OCI-LY1 (cell line): ENCODE measurements around the gene MAFB.

ENCODE experiments used
- H2AFZ ChIP-seq: fragments of 200-600 bp; sonication (generic), shearing (Covaris generic); 2 replicates; pipeline ENCODE4 v1.6.0; 2014; ENCODE audit warnings: antibody characterized with exemption, mild to moderate bottlenecking, low read length
- H3F3A ChIP-seq: fragments of 200-600 bp; sonication (generic), shearing (Covaris generic); 2 replicates; pipeline ENCODE4 v1.6.0; 2014; ENCODE audit warnings: mild to moderate bottlenecking, antibody characterized with exemption, low read length, moderate library complexity; ENCODE audit not compliant: insufficient read depth
- H3K27ac ChIP-seq: fragments of 200-600 bp; sonication (generic); 2 replicates; pipeline ENCODE4 v1.5.1; 2014; ENCODE audit warnings: low read length, mixed run types, mild to moderate bottlenecking, low read depth; ENCODE audit not compliant: poor library complexity, severe bottlenecking
- H3K27me3 ChIP-seq: fragments of 200-600 bp; sonication (generic); 2 replicates; pipeline ENCODE4 v1.6.0; 2014; ENCODE audit warnings: antibody characterized with exemption, mild to moderate bottlenecking, low read length, moderate library complexity; ENCODE audit not compliant: insufficient read depth
- H3K36me3 ChIP-seq: fragments of 200-600 bp; sonication (generic); 2 replicates; pipeline ENCODE4 v1.6.1; 2014; ENCODE audit warnings: mild to moderate bottlenecking, antibody characterized with exemption, low read length, moderate library complexity, mixed read lengths; ENCODE audit not compliant: insufficient read depth
- H3K4me1 ChIP-seq: fragments of 200-600 bp; sonication (generic); 2 replicates; pipeline ENCODE4 v1.5.1; 2014; ENCODE audit warnings: mild to moderate bottlenecking, low read length, moderate library complexity; ENCODE audit not compliant: insufficient read depth, severe bottlenecking
- H3K4me2 ChIP-seq: fragments of 200-600 bp; sonication (generic), shearing (Covaris generic); 2 replicates; pipeline ENCODE4 v1.6.1; 2014; ENCODE audit warnings: low read length
- H3K4me3 ChIP-seq: fragments of 200-600 bp; sonication (generic); 2 replicates; pipeline ENCODE4 v1.5.1; 2014; ENCODE audit warnings: low read length, low read depth, mild to moderate bottlenecking, mixed read lengths; ENCODE audit not compliant: poor library complexity, severe bottlenecking
- H3K79me2 ChIP-seq: fragments of 200-600 bp; shearing (Covaris generic); 2 replicates; pipeline ENCODE4 v1.6.1; 2016; ENCODE audit warnings: mixed run types, low read length, mixed read lengths; ENCODE audit not compliant: insufficient read depth
- H3K9ac ChIP-seq: fragments of 200-600 bp; sonication (generic), shearing (Covaris generic); 2 replicates; pipeline ENCODE4 v1.6.1; 2014; ENCODE audit warnings: mild to moderate bottlenecking, low read length, mixed read lengths
- H3K9me2 ChIP-seq: fragments of 200-600 bp; sonication (generic), shearing (Covaris generic); 2 replicates; pipeline ENCODE4 v1.6.1; 2014; ENCODE audit warnings: low read depth, mild to moderate bottlenecking, low read length, mixed read lengths
- H3K9me3 ChIP-seq: fragments of 200-600 bp; shearing (Covaris generic); 2 replicates; pipeline ENCODE4 v1.6.1; 2014; ENCODE audit warnings: low read length, mixed read lengths
- H4K20me1 ChIP-seq: fragments of 200-600 bp; sonication (generic), shearing (Covaris generic); 2 replicates; pipeline ENCODE4 v1.6.0; 2016; ENCODE audit warnings: mild to moderate bottlenecking, low read length; ENCODE audit not compliant: insufficient read depth
- EZH2 ChIP-seq: fragments of 200-600 bp; sonication (generic), shearing (Covaris generic); IDR thresholded peaks from 2 replicates; pipeline ENCODE4 v1.8.0; 2017; ENCODE audit warnings: borderline replicate concordance, mixed run types, mild to moderate bottlenecking, antibody characterized with exemption, low read length, moderate library complexity, mixed read lengths
- TF ChIP-seq, protein P1 (sequence below): fragments of 200-600 bp; sonication (generic), shearing (Covaris generic); IDR thresholded peaks from 2 replicates; pipeline ENCODE4 v1.5.1; 2017; ENCODE audit warnings: mild to moderate bottlenecking, antibody characterized with exemption, low read length, moderate library complexity, mixed read lengths

MAFB gene

GRCh38 chr20:40724566-40724965 lies 35.5 kb upstream of the MAFB start:
- no peaks in the 10 kb centered on the region for H3F3A ChIP-seq
- H3K79me2 ChIP-seq, result no peaks in the 10 kb centered on the region
- H3K9ac ChIP-seq, result no peak overlapping the region
- no peak overlapping the region for H3K27ac ChIP-seq
- no peaks in the 10 kb centered on the region; the same call in 1 of the 2 replicates for H3K36me3 ChIP-seq
- H3K9me3 ChIP-seq, result peaks cover 6% of the 10 kb centered on the region
- H2AFZ ChIP-seq, result no peak overlapping the region
- H4K20me1 ChIP-seq, result no peaks in the 10 kb centered on the region
- H3K9me2 ChIP-seq, result no peaks in the 10 kb centered on the region
- no peak overlapping the region for H3K4me2 ChIP-seq
- H3K4me3 ChIP-seq, result no peak overlapping the region
- H3K27me3 ChIP-seq, result peaks cover 6% of the 10 kb centered on the region; the same call in 1 of the 2 replicates
- no peaks in the 10 kb centered on the region for H3K4me1 ChIP-seq
- TF ChIP-seq, protein P1, sequence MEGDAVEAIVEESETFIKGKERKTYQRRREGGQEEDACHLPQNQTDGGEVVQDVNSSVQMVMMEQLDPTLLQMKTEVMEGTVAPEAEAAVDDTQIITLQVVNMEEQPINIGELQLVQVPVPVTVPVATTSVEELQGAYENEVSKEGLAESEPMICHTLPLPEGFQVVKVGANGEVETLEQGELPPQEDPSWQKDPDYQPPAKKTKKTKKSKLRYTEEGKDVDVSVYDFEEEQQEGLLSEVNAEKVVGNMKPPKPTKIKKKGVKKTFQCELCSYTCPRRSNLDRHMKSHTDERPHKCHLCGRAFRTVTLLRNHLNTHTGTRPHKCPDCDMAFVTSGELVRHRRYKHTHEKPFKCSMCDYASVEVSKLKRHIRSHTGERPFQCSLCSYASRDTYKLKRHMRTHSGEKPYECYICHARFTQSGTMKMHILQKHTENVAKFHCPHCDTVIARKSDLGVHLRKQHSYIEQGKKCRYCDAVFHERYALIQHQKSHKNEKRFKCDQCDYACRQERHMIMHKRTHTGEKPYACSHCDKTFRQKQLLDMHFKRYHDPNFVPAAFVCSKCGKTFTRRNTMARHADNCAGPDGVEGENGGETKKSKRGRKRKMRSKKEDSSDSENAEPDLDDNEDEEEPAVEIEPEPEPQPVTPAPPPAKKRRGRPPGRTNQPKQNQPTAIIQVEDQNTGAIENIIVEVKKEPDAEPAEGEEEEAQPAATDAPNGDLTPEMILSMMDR, result no peak
- TF ChIP-seq EZH2, result no peak

GRCh38 chr20:40720826-40721225 lies 31.8 kb upstream of the MAFB start:
- no peaks in the 10 kb centered on the region for H3F3A ChIP-seq
- no peak overlapping the region for H3K4me2 ChIP-seq
- no peaks in the 10 kb centered on the region for H3K36me3 ChIP-seq
- H3K9ac ChIP-seq, result no peak overlapping the region
- no peak overlapping the region for H2AFZ ChIP-seq
- no peaks in the 10 kb centered on the region for H3K9me3 ChIP-seq
- no peaks in the 10 kb centered on the region for H3K9me2 ChIP-seq
- no peak overlapping the region for H3K4me3 ChIP-seq
- H3K4me1 ChIP-seq, result no peaks in the 10 kb centered on the region
- H3K79me2 ChIP-seq, result no peaks in the 10 kb centered on the region
- no peaks in the 10 kb centered on the region for H4K20me1 ChIP-seq
- TF ChIP-seq, protein P1, result no peak
- TF ChIP-seq EZH2, result no peak
- H3K27me3 ChIP-seq, result peaks cover 6% of the 10 kb centered on the region; the same call in 1 of the 2 replicates
- no peak overlapping the region for H3K27ac ChIP-seq

GRCh38 chr20:40720099-40720498 lies 31.1 kb upstream of the MAFB start:
- H3K9me3 ChIP-seq, result no peaks in the 10 kb centered on the region

More at GRCh38 chr20:40720099-40720498, 31.1 kb upstream of the MAFB start:
- Histone ChIP-seq H3K27me3 (peaks cover 6% of the 10 kb centered on the region; the same call in 1 of the 2 replicates), H3K9me2 (no peaks in the 10 kb centered on the region), H3F3A (no peaks in the 10 kb centered on the region), H3K36me3 (no peaks in the 10 kb centered on the region), H3K27ac (no peak overlapping the region), H3K4me2 (no peak overlapping the region), H2AFZ (no peak overlapping the region), H3K79me2 (no peaks in the 10 kb centered on the region), H4K20me1 (no peaks in the 10 kb centered on the region), H3K9ac (no peak overlapping the region), H3K4me1 (no peaks in the 10 kb centered on the region), H3K4me3 (no peak overlapping the region)
- TF ChIP-seq, protein P1, result no peak
- no peak for TF ChIP-seq EZH2
